Panc1 (cell line): ENCODE data around the gene MUC5B.

Source experiments
- CTCF ChIP-seq: fragments of 450-650 bp; IDR thresholded peaks from 2 replicates; pipeline ENCODE4 v1.5.1; 2017; ENCODE audit warnings: mild to moderate bottlenecking
- POLR2AphosphoS5 ChIP-seq: IDR thresholded peaks from 2 replicates; pipeline ENCODE4 v1.6.1; 2012; ENCODE audit warnings: mild to moderate bottlenecking, low read depth, low read length, moderate library complexity
- SIN3A ChIP-seq: IDR thresholded peaks from 2 replicates; pipeline ENCODE4 v1.6.1; 2012; ENCODE audit warnings: low read depth, mild to moderate bottlenecking, low read length, moderate library complexity, borderline replicate concordance; ENCODE audit not compliant: insufficient read depth
- TCF7L2 ChIP-seq: IDR thresholded peaks from 2 replicates; pipeline ENCODE4 v1.6.1; 2011; ENCODE audit warnings: mild to moderate bottlenecking, low read depth, low read length, inconsistent platforms

GRCh38 chr11:1198561-1199240, 24.2 kb upstream of the MUC5B start:
- no peak for TF ChIP-seq CTCF
- TF ChIP-seq SIN3A = no peak
- TF ChIP-seq TCF7L2 = no peak
- TF ChIP-seq POLR2AphosphoS5 = no peak
